ENCODE data around the gene NELL1. TPM values are rescaled to one million over a fixed set of nuclear protein-coding genes. Genes with fewer than 3 reads are reported as not detected.

Gene NELL1
- total RNA-seq, 1 experiment from 2014 or later = not detected

DNA sequence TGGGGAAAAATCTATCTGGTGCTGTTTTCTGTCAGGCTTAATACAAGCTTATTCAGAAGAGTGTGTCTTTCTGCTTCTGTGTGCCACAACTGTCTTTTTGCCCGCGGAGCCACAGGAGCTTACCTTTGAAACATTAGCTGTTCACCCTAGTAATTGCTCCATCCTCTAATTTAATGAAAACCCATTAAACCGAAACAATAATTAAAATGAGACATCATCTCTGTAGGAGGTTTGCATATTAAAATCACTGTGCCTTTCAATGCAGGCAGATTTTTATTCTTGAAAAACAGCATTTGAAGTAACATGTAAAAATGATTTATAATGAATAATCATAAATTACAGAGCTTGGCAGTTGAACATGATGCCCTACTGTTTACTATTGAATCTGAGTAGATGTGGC lies 102.3 kb downstream of the NELL1 start:
- Histone ChIP-seq H3K4me3 (ENCODE audit: low read depth in 2 of 2, low read length in 2 of 2) (no peak overlapping the region), H3K4me1 (ENCODE audit: control insufficient read depth, insufficient read depth, low read length) (no peaks in the 10 kb centered on the region), H3K27ac (ENCODE audit: low read length) (no peak overlapping the region), H3K36me3 (ENCODE audit: control insufficient read depth, insufficient read depth, low read length) (no peaks in the 10 kb centered on the region), H3K27me3 (ENCODE audit: control insufficient read depth, insufficient read depth, low read length) (no peaks in the 10 kb centered on the region), H3K9me3 (ENCODE audit: control insufficient read depth, insufficient read depth, low read depth, low read length) (no peaks in the 10 kb centered on the region)
- TF ChIP-seq, protein P1, sequence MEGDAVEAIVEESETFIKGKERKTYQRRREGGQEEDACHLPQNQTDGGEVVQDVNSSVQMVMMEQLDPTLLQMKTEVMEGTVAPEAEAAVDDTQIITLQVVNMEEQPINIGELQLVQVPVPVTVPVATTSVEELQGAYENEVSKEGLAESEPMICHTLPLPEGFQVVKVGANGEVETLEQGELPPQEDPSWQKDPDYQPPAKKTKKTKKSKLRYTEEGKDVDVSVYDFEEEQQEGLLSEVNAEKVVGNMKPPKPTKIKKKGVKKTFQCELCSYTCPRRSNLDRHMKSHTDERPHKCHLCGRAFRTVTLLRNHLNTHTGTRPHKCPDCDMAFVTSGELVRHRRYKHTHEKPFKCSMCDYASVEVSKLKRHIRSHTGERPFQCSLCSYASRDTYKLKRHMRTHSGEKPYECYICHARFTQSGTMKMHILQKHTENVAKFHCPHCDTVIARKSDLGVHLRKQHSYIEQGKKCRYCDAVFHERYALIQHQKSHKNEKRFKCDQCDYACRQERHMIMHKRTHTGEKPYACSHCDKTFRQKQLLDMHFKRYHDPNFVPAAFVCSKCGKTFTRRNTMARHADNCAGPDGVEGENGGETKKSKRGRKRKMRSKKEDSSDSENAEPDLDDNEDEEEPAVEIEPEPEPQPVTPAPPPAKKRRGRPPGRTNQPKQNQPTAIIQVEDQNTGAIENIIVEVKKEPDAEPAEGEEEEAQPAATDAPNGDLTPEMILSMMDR (IDR thresholded peaks at IDR 0.05) = no peak
- no peak for TF ChIP-seq SIN3A (IDR thresholded peaks at IDR 0.05; ENCODE audit: borderline replicate concordance, insufficient read depth, low read depth, low read length)
- no peak for TF ChIP-seq REST (IDR thresholded peaks at IDR 0.05; ENCODE audit: insufficient read depth in 1 of 2, low read depth in 2 of 2, low read length in 1 of 2)
- TF ChIP-seq TCF7L2 (IDR thresholded peaks at IDR 0.05; ENCODE audit: low read depth, low read length) = no peak
- no peak for TF ChIP-seq POLR2AphosphoS5 (IDR thresholded peaks at IDR 0.05; ENCODE audit: low read depth, low read length)
- BruUV-seq (replicated peaks) = no TSS peak
- ChIA-PET POLR2A (no interaction called here), CTCF (no interaction called here)
- DNase-seq (ENCODE audit: low read depth, low spot score) = no peak
- in situ Hi-C loops (cut with HindIII; ENCODE audit: low pct_unique_long_range_greater_than_20kb, low sequenced_read_pairs) (no loop called here), intact Hi-C loops (cut with micrococcal nuclease; ENCODE audit: unreplicated experiment) (no loop called here)
- no peak for ATAC-seq

DNA sequence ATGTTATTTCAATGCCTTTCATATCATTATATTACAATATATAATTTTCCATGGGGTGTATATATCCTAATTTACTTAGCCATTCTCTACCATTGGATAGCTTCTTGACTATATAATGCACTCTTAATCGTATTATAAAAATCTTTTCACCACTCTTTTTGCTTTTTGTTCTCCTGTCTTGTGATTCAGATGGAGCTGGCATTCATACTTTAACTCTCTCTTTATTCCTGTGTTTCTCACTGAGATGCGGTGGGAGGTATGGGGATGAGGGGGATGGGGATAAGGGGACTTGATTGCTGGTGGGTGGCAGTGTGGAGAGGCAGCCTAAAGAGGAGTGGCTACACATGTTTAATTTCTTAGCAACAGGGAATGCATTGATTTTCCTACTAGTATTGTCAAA lies 105.9 kb downstream of the NELL1 start:
- TF ChIP-seq REST (IDR thresholded peaks at IDR 0.05; ENCODE audit: insufficient read depth in 1 of 2, low read depth in 2 of 2, low read length in 1 of 2) = no peak
- TF ChIP-seq TCF7L2 (IDR thresholded peaks at IDR 0.05; ENCODE audit: low read depth, low read length) = no peak
- no peak for TF ChIP-seq SIN3A (IDR thresholded peaks at IDR 0.05; ENCODE audit: borderline replicate concordance, insufficient read depth, low read depth, low read length)
- no peak for TF ChIP-seq POLR2AphosphoS5 (IDR thresholded peaks at IDR 0.05; ENCODE audit: low read depth, low read length)
- TF ChIP-seq, protein P1 (IDR thresholded peaks at IDR 0.05) = no peak
- H3K36me3 ChIP-seq (ENCODE audit: control insufficient read depth, insufficient read depth, low read length) = no peaks in the 10 kb centered on the region
- H3K27me3 ChIP-seq (ENCODE audit: control insufficient read depth, insufficient read depth, low read length) = no peaks in the 10 kb centered on the region
- H3K4me3 ChIP-seq (ENCODE audit: low read depth in 2 of 2, low read length in 2 of 2) = no peak overlapping the region
- ChIA-PET CTCF (interaction anchor here (0.6 kb wide), 1 partner anchor 215 kb away, joined by 3 read pairs; no protein-coding TSS in a partner anchor), POLR2A (no interaction called here)
- ATAC-seq = no peak
- H3K9me3 ChIP-seq (ENCODE audit: control insufficient read depth, insufficient read depth, low read depth, low read length) = no peaks in the 10 kb centered on the region
- H3K27ac ChIP-seq (ENCODE audit: low read length) = no peak overlapping the region
- intact Hi-C loops (cut with micrococcal nuclease; ENCODE audit: unreplicated experiment) (no loop called here), in situ Hi-C loops (cut with HindIII; ENCODE audit: low pct_unique_long_range_greater_than_20kb, low sequenced_read_pairs) (no loop called here)
- no peaks in the 10 kb centered on the region for H3K4me1 ChIP-seq (ENCODE audit: control insufficient read depth, insufficient read depth, low read length)
- no peak for DNase-seq (ENCODE audit: low read depth, low spot score)
- no TSS peak for BruUV-seq (replicated peaks)
